GM13977 (cell line): Measurements from ENCODE around the gene OR13G1.
"Not testable (repeated sequence)": the region's sequence is repeated elsewhere in the genome, so short reads cannot be mapped to it uniquely, and the experiment has no call there.

Source experiments
- DNase-seq: peaks from one replicate; pipeline ENCODE4 v3.0.0; 2012; ENCODE audit warnings: low spot score
- in situ Hi-C: fragments of 300-500 bp; cut with MboI; formaldehyde crosslinking; loops from one replicate; pipeline ENCODE4 v1.12.0; 2022; ENCODE audit warnings: low sequenced_read_pairs, low pct_unique_long_range_greater_than_20kb, mixed read lengths, inconsistent platforms; ENCODE audit not compliant: unreplicated experiment
- TF ChIP-seq, protein P1 (sequence below): IDR thresholded peaks from 2 replicates; pipeline ENCODE4 v1.5.1; 2012; ENCODE audit warnings: mild to moderate bottlenecking, control low read depth; ENCODE audit not compliant: insufficient read depth; ENCODE audit errors: extremely low read depth, missing control alignments

OR13G1 gene, protein sequence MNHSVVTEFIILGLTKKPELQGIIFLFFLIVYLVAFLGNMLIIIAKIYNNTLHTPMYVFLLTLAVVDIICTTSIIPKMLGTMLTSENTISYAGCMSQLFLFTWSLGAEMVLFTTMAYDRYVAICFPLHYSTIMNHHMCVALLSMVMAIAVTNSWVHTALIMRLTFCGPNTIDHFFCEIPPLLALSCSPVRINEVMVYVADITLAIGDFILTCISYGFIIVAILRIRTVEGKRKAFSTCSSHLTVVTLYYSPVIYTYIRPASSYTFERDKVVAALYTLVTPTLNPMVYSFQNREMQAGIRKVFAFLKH

DNA sequence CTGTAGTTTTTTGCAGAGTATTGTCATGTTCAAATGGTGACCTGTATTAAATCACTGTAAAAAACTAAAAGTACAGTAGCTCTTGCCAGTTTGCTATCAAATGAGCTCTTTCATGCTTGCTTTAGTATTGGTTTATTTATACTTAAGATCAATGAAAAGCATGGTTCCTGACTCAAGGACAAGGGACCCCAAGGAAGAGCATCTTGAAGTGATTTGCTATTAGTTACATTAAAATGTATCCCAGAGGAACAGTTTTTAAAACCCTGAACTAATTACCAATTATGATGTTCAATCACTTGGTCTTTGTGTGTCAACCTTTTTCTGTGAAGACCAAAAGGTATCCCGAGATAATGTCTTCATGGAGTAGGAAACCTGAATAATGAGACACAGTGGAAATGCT, at the start of gene OR13G1:
TSS of gene OR13G1 (minus strand) at position 101 of the 400 bp plus-strand sequence. CDS start 6,698 bp downstream, outside the sequence.
- in situ Hi-C loops, result no loop called here
- TF ChIP-seq, protein P1, sequence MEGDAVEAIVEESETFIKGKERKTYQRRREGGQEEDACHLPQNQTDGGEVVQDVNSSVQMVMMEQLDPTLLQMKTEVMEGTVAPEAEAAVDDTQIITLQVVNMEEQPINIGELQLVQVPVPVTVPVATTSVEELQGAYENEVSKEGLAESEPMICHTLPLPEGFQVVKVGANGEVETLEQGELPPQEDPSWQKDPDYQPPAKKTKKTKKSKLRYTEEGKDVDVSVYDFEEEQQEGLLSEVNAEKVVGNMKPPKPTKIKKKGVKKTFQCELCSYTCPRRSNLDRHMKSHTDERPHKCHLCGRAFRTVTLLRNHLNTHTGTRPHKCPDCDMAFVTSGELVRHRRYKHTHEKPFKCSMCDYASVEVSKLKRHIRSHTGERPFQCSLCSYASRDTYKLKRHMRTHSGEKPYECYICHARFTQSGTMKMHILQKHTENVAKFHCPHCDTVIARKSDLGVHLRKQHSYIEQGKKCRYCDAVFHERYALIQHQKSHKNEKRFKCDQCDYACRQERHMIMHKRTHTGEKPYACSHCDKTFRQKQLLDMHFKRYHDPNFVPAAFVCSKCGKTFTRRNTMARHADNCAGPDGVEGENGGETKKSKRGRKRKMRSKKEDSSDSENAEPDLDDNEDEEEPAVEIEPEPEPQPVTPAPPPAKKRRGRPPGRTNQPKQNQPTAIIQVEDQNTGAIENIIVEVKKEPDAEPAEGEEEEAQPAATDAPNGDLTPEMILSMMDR, result no peak
- DNase-seq, result no peak

DNA sequence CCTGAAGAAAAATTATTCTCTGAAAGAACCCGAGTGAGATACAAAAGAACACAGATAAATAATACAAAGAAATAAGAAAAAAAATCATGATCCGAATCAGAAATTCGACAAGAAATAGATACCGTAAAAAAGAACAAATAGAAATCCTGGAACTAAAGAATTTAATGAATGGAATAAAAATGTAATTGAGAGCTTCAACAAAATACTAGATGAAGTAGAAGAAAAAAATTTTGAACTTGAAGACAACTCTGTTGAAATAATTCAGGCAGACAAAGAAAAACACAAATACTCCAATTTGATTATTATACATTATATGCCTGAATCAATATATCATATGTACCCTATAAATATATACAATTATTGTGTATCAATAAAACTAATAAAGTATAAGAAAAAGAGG, 41.7 kb upstream of the OR13G1 start:
- DNase-seq, result no peak
- in situ Hi-C loops, result no loop called here
- TF ChIP-seq, protein P1, result no peak

DNA sequence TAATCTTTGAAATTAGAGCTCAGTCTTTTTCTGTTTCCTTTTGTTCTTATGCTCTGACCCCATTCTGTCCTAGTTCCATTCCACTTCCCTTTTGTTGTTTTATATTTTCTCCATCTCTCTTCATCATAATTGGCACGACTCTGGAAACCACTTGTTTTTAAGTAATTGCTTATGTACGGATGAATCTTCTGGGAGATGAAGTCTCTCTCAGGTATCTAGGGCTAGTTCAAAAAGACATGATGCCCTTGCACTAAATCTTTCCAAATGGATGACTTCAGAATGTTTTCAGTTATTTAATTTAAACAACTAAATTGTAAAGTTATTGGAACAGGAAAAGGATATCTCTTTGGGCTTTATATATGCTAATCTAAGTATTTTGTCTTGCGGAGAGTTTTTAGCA, 37.0 kb upstream of the OR13G1 start, which contains the start of gene OR6F1:
TSS of gene OR6F1 (minus strand) at position 101 of the 400 bp plus-strand sequence. CDS start 3,891 bp downstream, outside the sequence.
- TF ChIP-seq, protein P1, result no peak
- in situ Hi-C loops, result no loop called here
- DNase-seq, result no peak

DNA sequence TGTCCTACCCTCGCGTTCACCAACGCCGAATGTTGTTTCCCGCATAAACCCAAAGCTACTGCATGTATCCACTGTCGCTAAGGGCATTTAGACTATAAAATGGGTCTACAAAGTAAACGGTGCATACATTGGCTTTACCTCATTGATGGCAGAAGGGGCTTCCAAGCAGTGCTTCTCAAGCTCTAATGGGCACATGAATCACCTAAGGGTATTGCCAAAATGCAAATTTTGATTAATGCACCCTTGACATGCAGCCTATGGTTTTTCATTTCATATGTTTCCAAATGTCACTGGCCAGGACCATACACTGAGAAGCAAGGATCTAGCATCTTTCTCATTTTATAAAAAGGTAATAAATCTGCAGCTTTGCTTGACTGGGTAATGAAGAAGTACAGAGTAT, 34.2 kb upstream of the OR13G1 start:
- in situ Hi-C loops, result no loop called here
- DNase-seq, result no peak
- TF ChIP-seq, protein P1, result no peak

DNA sequence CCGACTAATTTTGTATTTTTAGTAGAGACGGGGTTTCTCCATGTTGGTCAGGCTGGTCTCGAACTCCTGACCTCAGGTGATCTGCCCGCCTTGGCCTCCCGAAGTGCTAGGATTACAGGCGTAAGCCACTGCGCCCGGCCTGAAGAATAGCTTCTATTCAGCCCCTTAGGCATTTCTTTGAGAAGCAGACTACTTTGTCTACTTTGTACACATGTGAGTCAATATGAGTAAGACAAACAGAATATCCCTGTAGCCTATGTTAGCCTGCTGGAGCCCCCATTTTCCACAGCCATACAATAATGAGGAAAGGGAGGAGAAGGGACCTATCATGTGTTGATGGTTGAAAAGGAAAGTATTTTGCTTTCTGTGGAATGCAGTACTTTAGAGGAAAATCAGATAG, 31.1 kb upstream of the OR13G1 start:
- in situ Hi-C loops, DNase-seq: not testable (repeated sequence)

DNA sequence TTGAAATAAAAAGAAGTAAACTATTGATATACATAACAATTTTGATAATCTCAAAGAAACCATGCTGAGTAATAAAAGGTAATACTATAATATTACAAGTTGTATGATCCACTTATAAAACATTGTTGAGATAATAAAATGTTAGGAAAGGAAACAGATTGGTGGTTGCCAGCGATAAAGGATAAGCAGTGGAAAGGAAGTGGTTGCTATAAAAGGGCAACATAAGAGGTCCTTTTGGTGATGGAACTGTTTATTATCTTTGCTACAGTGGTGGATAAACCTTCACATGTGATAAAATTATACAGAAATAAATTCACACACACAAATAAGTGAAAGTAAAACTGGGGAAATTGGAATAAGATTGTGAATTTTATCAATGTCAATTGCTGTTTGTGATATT, 21.8 kb upstream of the OR13G1 start:
- no peak for DNase-seq
- in situ Hi-C loops, result no loop called here

DNA sequence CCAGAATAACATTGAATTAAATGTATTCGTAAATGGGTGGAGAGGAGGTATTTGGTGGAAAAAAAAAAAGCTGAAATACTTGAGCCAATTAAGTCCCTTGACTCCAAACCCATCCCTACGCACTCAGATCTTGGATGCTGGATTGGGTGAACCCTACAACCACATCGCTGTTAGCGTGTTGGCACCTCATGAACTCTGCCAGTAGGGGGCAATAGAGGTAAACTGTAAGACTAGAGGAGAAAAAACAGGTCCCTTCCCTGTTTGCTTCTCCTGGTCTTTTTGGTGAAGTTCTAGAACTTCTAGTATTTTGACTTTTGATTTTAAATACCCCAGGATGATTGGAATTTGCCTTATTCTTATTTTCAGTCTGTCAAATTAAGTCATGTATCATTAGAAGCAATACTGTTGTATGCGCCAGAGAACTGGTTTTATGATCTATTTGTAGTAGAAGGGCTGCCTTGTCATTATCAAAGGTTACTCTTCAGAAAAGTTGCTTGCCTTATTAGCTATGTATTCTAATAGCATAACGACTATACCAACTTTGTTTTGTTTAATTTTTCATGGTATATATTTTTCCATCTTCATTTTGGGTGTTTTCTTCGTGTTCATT, 1.9 kb upstream of the OR13G1 start:
- peak; percentile 34 for DNase-seq
- in situ Hi-C loops, result no loop called here
- TF ChIP-seq, protein P1, result peak; percentile 85

More for the DNA sequence above, 21.8 kb upstream of the OR13G1 start:
- TF ChIP-seq, protein P1, result no peak
